SHP77 treated with DMSO at 0.1 percent for 48 hours (cell line): ENCODE measurements around the gene NIPSNAP3A.

ENCODE experiments used
- DNase-seq: peaks from one replicate; lab custom pipeline; 2025; lab: John Stamatoyannopoulos, UW

The NIPSNAP3A gene

DNA sequence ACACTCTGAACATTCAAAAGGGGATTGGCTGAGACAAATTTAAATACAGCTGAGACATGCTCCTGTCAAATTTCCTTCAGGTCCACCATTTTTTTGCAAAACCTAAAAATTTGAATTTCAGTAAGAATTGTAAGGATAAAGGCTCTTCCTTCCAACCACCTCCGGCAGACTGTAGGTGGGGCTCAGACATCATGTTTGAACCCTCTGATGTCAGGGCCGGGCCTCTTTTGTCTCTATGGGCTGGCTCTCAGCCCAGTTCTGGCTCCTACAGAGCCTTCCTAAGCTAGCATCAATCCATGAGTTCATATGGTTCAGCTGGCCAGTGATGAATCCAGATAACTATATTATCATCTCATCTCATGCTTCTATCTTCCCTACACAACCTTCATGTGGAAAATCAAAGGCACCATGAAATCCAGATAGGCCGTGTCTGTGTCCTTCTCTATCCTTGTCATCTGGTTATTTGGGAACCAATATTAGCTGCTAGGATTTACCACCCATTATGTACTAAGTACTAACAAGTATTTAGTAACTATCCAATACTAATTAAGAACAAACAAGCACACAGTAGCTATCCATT lies 60.6 kb downstream of the NIPSNAP3A start:
- DNase-seq: no peak
